Ovary (tissue), 9 donors: ENCODE data around the gene SEMA6C. TPM values are rescaled to one million over a fixed set of nuclear protein-coding genes. Genes with fewer than 3 reads are reported as not detected.

Source experiments
- DNase-seq, 5 donors: peaks; one replicate each; pipeline ENCODE4 v3.0.0-alpha.2; 2019 to 2020
- H3K27ac ChIP-seq, 2 donors: fragments of 200-600 bp; one replicate each; pipeline versions ENCODE4 v1.5.1 to v1.8.0; 2019 to 2022
- H3K27me3 ChIP-seq: fragments of 200-600 bp; one replicate; pipeline ENCODE4 v1.8.0; 2022
- H3K36me3 ChIP-seq: fragments of 200-600 bp; sonication (generic); one replicate; pipeline ENCODE4 v1.5.1; 2019
- H3K4me1 ChIP-seq: one replicate; pipeline ENCODE4 v1.8.1; 2013; ENCODE audit warnings: mild to moderate bottlenecking, moderate library complexity; ENCODE audit not compliant: insufficient read depth
- H3K4me3 ChIP-seq: fragments of 200-600 bp; sonication (generic); one replicate; pipeline ENCODE4 v1.5.1; 2017
- H3K9me3 ChIP-seq, 2 donors: fragments of 200-600 bp in 1 of 2; sonication (generic) in 1 of 2; one replicate each; pipeline versions ENCODE4 v1.5.1 to v1.8.1; 2013 to 2019; ENCODE audit warnings: mild to moderate bottlenecking in 1 of 2, moderate library complexity in 1 of 2
- CTCF ChIP-seq, 3 donors: fragments of 450-650 bp in 2 of 3; fragments of 200-600 bp in 1 of 3; IDR thresholded peaks; one replicate each; pipeline versions ENCODE4 v1.5.1 to v1.8.0; 2016 to 2022; ENCODE audit warnings: antibody characterized with exemption in 3 of 3, mild to moderate bottlenecking in 1 of 3
- EP300 ChIP-seq: sonication (generic); formaldehyde crosslinking; IDR thresholded peaks from one replicate; pipeline ENCODE4 v1.6.1; 2017; ENCODE audit warnings: antibody characterized with exemption
- POLR2A ChIP-seq: fragments of 450-650 bp; IDR thresholded peaks from one replicate; pipeline ENCODE4 v1.6.1; 2017; ENCODE audit warnings: antibody characterized with exemption, mild to moderate bottlenecking, moderate library complexity
- WGBS, 3 donors: extraction: QIAGEN DNeasy Blood & Tissue Kit in 1 of 3; methylation state at CpG; one replicate each; pipeline versions ENCODE4 v1.1.5 to v1.1.7; 2013 to 2017; 5-methylcytosine and 5-hydroxymethylcytosine counted together
- intact Hi-C, 4 donors: fragments of 100-400 bp; cut with DNase I; formaldehyde crosslinking; loops; one replicate each; pipeline versions ENCODE4 v1.11.0 to v1.15.1; 2022 to 2023
- polyA plus RNA-seq, 2 donors: library from polyadenylated mRNA; stranded (reverse); fragments of 200-250 nt in 1 of 2; fragments of 350-450 nt in 1 of 2; fragmentation: Illumina TruSeq in 1 of 2; extraction: RNeasy Lipid Tissue Mini Kit (QIAGEN cat#74804) in 1 of 2; gene quantifications; one replicate each; pipeline ENCODE4 v1.2.3, GENCODE V29; 2013 to 2014
- total RNA-seq, 7 donors: library from RNA; depleted of rRNA in 2 of 7; stranded (reverse); fragments of >200 nt in 2 of 7; fragmentation: NEBNext Ultra II Directional in 3 of 7; extraction: Animal tissue kit (Norgen Biotek cat#: 25700) in 3 of 7; gene quantifications; one replicate each; pipeline versions ENCODE4 v1.1.0 to v1.2.4, GENCODE V29; 2016 to 2023
- donor health status: DM: no; HTN: no; CAD: no; lungs with moderate emphysema.
- donor health status: DM: no; HTN: no; CAD: no.
- donor health status: Bipolar disorder and iron deficiency.
- donor health status: DM: yes; HTN: yes; CAD: no.
- donor health status: DM: no; HTN: no; CAD: no.
- donor health status: DM: yes; HTN: yes; CAD: no.

Gene SEMA6C
- total and polyA plus RNA-seq, 9 donors, result 5.0 to 18.0 (median 13.4) TPM

DNA sequence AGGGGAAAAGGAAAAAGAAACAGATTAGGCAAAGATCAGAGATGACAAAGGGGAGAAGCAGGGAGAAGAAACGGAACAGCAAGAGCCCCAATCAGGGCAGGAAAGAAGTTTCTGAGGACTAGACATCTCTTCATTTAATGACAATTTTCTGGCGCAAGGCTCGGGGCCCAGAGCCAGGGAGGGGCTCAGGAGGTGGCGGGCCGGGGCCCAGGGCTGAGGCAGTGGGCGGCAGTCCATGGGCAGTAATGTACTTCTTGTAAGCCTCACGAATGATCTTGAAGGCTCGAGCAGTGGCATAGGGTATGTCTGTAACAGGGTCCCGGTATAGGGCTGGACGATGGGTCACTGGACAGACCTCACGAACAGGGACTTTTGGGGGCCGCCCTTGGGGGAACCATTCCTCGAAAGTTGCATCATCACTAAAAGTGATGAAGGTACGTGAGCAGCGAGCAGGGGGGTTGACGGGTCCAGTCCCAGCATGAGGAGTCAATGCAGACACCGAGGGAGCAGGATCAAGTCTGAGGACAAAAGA lies 30.1 kb upstream of the SEMA6C start:
- intact Hi-C loops, result no loop called here
- DNase-seq, result no peak
- H3K27me3 ChIP-seq, result no peaks in the 10 kb centered on the region
- H3K27ac ChIP-seq, result no peak overlapping the region
- H3K4me1 ChIP-seq, result no peaks in the 10 kb centered on the region
- WGBS, 3 donors, result 89 to 90% (median 89%) methylated on average over 17 of the region's 17 CpGs
- H3K4me3 ChIP-seq, result no peak overlapping the region
- TF ChIP-seq POLR2A (no peak), CTCF (IDR thresholded peaks at IDR 0.05) (no peak), EP300 (no peak)
- no peaks in the 10 kb centered on the region for H3K36me3 ChIP-seq
- H3K9me3 ChIP-seq, result no peaks in the 10 kb centered on the region

- H3K27ac ChIP-seq, result no peak within 1 kb of the TSS
- no peak within 1 kb of the TSS for H3K4me3 ChIP-seq
- H3K9me3 ChIP-seq, result no peaks in the 10 kb centered on the region
- intact Hi-C loops, result no loop called here
- no peaks in the 10 kb centered on the region for H3K27me3 ChIP-seq
- no peaks in the 10 kb centered on the region for H3K36me3 ChIP-seq
- TF ChIP-seq EP300 (no peak), CTCF (IDR thresholded peaks at IDR 0.05) (no peak), POLR2A (no peak)
- 31 to 48% (median 33%) methylated on average over 4 of the region's 4 CpGs for WGBS, 3 donors
- peak in 1 of 5 donors; percentile 32 for DNase-seq
- no peaks in the 10 kb centered on the region for H3K4me1 ChIP-seq
Measured at GRCh38 chr1:151175863-151176262, 29.4 kb upstream of the SEMA6C start, which contains the start of gene TMOD4. Gene TMOD4, minus strand, starts transcription at chr1:151175981. Its CDS starts 1,106 bp downstream, at chr1:151174875.

DNA sequence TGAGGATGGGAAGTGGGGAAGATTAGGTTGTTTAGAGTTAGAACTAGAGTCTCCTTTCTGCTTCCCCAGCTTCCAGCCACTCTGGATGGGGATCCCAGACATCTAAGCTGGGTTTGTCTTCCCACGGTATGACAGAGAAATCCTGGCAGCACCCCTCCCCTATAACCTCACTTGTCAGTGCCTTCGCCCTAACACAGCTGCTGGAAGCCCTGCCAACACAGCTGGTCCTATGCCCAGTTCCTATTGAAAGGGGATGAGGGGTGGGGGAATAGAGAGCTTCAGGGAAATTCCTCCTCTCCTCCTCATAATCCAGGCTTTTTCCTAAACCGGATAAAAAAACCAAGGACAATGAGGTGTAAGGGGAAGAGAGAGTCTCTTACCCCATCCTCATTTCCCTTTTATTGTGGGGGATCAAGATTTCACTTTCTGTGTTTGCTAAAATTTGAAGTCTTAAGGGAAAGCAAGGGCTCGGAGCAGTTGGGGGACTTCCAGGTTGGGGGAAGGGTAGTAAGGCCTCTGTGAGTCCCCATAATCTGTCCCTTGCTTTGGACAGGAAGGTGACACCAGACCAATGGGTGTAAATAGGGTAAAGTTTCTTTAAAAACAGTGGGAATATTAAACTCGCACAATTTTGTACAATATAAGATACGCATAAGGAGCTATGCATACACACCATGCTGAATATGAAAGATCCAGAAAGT lies 28.8 kb upstream of the SEMA6C start:
- no peaks in the 10 kb centered on the region for H3K9me3 ChIP-seq
- H3K4me1 ChIP-seq, result no peaks in the 10 kb centered on the region
- intact Hi-C loops, result no loop called here
- no peaks in the 10 kb centered on the region for H3K36me3 ChIP-seq
- no peaks in the 10 kb centered on the region for H3K27me3 ChIP-seq
- TF ChIP-seq POLR2A, result no peak
- no peak for TF ChIP-seq EP300
- no peak for TF ChIP-seq CTCF (IDR thresholded peaks at IDR 0.05)
- WGBS, 3 donors, result 46 to 48% (median 46%) methylated on average over 6 of the region's 6 CpGs
- H3K27ac ChIP-seq, result no peak overlapping the region
- H3K4me3 ChIP-seq, result no peak overlapping the region
- no peak for DNase-seq

DNA sequence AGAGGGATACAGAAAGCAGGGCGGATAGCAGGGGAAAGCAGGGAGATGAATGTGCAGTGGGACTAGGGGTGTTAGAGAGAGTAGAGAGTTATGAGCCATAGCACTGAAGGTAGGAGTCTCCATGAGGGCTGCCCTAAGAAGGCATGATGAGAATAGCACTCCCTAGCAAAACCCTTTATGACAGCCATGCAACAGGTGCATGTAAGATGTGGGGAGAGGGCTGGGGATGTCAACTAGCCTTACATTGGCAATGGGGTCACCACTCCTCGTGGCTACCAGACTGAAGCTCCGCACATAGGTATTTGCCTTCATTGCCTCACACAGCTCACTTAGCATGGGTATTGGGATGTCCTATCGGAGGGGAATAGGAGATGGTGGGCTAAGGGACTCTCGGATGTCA lies 24.8 kb upstream of the SEMA6C start:
- intact Hi-C loops, result no loop called here
- 79 to 89% (median 88%) methylated on average over 5 of the region's 5 CpGs for WGBS, 3 donors
- Histone ChIP-seq H3K27me3 (no peaks in the 10 kb centered on the region), H3K9me3 (no peaks in the 10 kb centered on the region), H3K27ac (no peak overlapping the region), H3K4me1 (peaks cover 2% of the 10 kb centered on the region), H3K36me3 (no peaks in the 10 kb centered on the region), H3K4me3 (no peak overlapping the region)
- no peak for TF ChIP-seq CTCF (IDR thresholded peaks at IDR 0.05)
- TF ChIP-seq EP300, result no peak
- no peak for TF ChIP-seq POLR2A
- no peak for DNase-seq
